Natural killer cell (primary cell): ENCODE results near the gene SPINT1. TPM values are rescaled to one million over a fixed set of nuclear protein-coding genes. Genes with fewer than 3 reads are reported as not detected.

Experiments used
- ATAC-seq, 3 donors: fragments of 150-1000 bp in 2 of 3; fragments of 200-7000 bp in 1 of 3; cut with Tn5 transposase; 1 replicate in 1 of 3; 2 replicates in 2 of 3; pipeline ENCODE4 v1.10.0; 2021; ENCODE audit warnings: mild to moderate bottlenecking in 2 of 3, moderate library complexity in 2 of 3
- DNase-seq, 2 donors: peaks; one replicate each; pipeline versions ENCODE4 v3.0.0 to v3.0.0-alpha.2; 2013 to 2021; ENCODE audit warnings: mixed read lengths in 1 of 2
- H3K27ac ChIP-seq: one replicate; pipeline ENCODE4 v1.5.1; 2013; ENCODE audit warnings: mild to moderate bottlenecking, low read length
- H3K27me3 ChIP-seq: one replicate; pipeline ENCODE4 v1.6.1; 2013; ENCODE audit warnings: low read length; ENCODE audit not compliant: control insufficient read depth, insufficient read depth
- H3K36me3 ChIP-seq: one replicate; pipeline ENCODE4 v1.6.1; 2013; ENCODE audit warnings: low read length; ENCODE audit not compliant: control insufficient read depth, insufficient read depth
- H3K4me1 ChIP-seq: one replicate; pipeline ENCODE4 v1.6.1; 2013; ENCODE audit warnings: low read length; ENCODE audit not compliant: control insufficient read depth, insufficient read depth
- H3K4me3 ChIP-seq: one replicate; pipeline ENCODE4 v1.5.1; 2013; ENCODE audit warnings: low read length
- H3K9me3 ChIP-seq: one replicate; pipeline ENCODE4 v1.6.1; 2013; ENCODE audit warnings: low read length; ENCODE audit not compliant: control insufficient read depth, insufficient read depth
- H3K27ac Mint-ChIP-seq, 2 donors: one replicate each; pipeline ENCODE4 v1.8.0; 2022; ENCODE audit warnings: mild to moderate bottlenecking in 2 of 2, mixed read lengths in 2 of 2, moderate library complexity in 1 of 2
- H3K27me3 Mint-ChIP-seq, 2 donors: one replicate each; pipeline ENCODE4 v1.8.0; 2022; ENCODE audit warnings: low read depth in 2 of 2, mixed read lengths in 2 of 2
- H3K36me3 Mint-ChIP-seq: one replicate; pipeline ENCODE4 v1.8.0; 2022; ENCODE audit warnings: mixed read lengths
- H3K4me1 Mint-ChIP-seq, 2 donors: one replicate each; pipeline ENCODE4 v1.8.0; 2022; ENCODE audit warnings: mixed read lengths in 2 of 2
- H3K4me3 Mint-ChIP-seq: one replicate; pipeline ENCODE4 v1.8.0; 2022; ENCODE audit warnings: mild to moderate bottlenecking, moderate library complexity, mixed read lengths
- H3K9me3 Mint-ChIP-seq, 2 donors: one replicate each; pipeline ENCODE4 v1.8.0; 2022; ENCODE audit warnings: mixed read lengths in 2 of 2
- WGBS: methylation state at CpG from one replicate; pipeline ENCODE4 v1.1.7; 2013; ENCODE audit warnings: missing lambda C conversion rate; ENCODE audit not compliant: insufficient coverage; 5-methylcytosine and 5-hydroxymethylcytosine counted together
- intact Hi-C: fragments of 100-400 bp; cut with micrococcal nuclease; formaldehyde crosslinking; loops from one replicate; pipeline ENCODE4 v1.14.2; 2022
- total RNA-seq, 4 donors: library from RNA; stranded (reverse); fragments of 120-200 nt in 1 of 4; gene quantifications; one replicate each; pipeline versions ENCODE4 v1.2.3 to v1.2.4, GENCODE V29; 2013 to 2022
- TF ChIP-seq, protein P1 (sequence below): fragments of 200-600 bp; IDR thresholded peaks from one replicate; pipeline ENCODE4 v1.8.0; 2022; ENCODE audit warnings: antibody characterized with exemption

Gene SPINT1
- total RNA-seq, 3 donors from 2014 or later (not counting 1 experiment from before 2014, with no cell fraction given): 0.41 to 3.1 (median 1.7) TPM

DNA sequence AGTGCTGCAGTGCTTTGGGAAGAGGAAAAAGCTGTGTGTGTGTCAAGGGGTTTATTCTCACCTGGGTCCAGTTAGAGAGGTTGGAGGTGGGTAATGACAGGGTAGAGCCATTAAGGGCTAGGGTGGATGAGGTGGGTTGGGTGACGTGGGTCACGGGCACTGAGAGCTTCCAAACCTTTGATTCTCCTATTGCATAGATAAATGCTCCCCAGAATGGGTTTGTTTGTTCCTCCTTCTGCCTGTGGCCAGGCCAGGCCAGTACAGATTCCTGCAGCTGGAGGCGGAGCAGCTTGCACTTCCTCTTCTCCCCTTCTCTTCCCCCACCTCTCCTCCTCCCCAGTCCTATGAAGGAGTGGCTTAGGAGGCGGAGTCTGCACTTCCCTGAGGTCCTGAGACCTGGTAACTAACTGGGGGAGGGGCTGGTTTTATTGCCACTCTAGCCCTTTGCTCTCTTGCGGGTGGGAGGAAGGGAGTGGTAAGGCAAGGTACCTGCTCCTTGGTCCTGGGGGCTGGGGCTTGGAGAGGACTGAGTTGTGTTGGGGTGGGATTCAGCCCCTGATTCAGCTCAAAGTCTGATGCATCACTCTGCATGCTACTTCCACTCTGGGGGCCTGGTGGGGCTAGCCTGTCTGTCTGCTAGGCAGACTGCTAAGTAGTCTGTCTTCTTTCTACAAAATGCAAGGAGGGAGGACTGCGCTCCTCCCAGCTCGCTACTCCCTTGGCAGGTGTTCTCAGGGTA is 3.5 kb downstream of the SPINT1 start:
- intact Hi-C loops: no loop called here
- Histone ChIP-seq H3K36me3 (no peaks in the 10 kb centered on the region), H3K4me1 (peaks cover 34% of the 10 kb centered on the region), H3K27ac (peak overlapping the region; percentile 2), H3K27me3 (peaks cover 12% of the 10 kb centered on the region), H3K4me3 (no peak overlapping the region), H3K9me3 (no peaks in the 10 kb centered on the region)
- TF ChIP-seq, protein P1, sequence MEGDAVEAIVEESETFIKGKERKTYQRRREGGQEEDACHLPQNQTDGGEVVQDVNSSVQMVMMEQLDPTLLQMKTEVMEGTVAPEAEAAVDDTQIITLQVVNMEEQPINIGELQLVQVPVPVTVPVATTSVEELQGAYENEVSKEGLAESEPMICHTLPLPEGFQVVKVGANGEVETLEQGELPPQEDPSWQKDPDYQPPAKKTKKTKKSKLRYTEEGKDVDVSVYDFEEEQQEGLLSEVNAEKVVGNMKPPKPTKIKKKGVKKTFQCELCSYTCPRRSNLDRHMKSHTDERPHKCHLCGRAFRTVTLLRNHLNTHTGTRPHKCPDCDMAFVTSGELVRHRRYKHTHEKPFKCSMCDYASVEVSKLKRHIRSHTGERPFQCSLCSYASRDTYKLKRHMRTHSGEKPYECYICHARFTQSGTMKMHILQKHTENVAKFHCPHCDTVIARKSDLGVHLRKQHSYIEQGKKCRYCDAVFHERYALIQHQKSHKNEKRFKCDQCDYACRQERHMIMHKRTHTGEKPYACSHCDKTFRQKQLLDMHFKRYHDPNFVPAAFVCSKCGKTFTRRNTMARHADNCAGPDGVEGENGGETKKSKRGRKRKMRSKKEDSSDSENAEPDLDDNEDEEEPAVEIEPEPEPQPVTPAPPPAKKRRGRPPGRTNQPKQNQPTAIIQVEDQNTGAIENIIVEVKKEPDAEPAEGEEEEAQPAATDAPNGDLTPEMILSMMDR: no peak
- no peak overlapping the region for H3K27ac Mint-ChIP-seq
- H3K4me1 Mint-ChIP-seq: peaks cover 6% of the 10 kb centered on the region in 2 donors
- no peaks in the 10 kb centered on the region for H3K9me3 Mint-ChIP-seq
- DNase-seq (no peak), ATAC-seq (peak in 2 of 3 donors; percentile 33 to 62)
- WGBS: 63% methylated on average over 5 of the region's 7 CpGs
- no peaks in the 10 kb centered on the region for H3K36me3 Mint-ChIP-seq
- peaks cover 8 to 30% of the 10 kb centered on the region in 2 donors for H3K27me3 Mint-ChIP-seq
- H3K4me3 Mint-ChIP-seq: no peak overlapping the region

DNA sequence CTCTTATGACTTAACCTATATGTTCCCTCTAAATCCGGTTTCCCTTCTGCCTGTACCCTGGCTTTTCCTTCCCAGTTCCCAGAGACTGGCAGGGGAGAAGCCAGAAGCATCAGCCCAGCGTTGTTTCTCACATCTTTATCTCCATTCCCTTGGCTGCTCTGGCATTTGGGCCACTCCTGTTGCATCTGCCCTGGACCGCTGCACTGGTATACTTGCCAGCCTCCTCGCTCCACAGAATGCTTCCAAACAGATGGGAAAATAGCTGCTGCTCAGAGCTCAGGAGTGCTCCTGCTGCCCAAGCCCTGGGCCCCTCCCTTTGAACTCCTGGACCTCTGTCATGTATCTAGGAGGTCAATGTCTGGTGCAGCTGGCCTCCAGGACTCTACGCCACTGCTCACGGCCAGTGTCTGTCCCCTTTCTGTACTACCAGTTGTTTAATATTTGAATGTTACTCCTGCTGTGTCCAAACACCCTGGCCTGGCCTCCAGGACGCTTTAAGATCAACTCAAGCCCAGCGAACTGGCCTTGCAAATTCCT is 6.8 kb downstream of the SPINT1 start:
- Histone ChIP-seq H3K4me3 (no peak overlapping the region), H3K27ac (no peak overlapping the region), H3K27me3 (peaks cover 3% of the 10 kb centered on the region), H3K36me3 (no peaks in the 10 kb centered on the region), H3K4me1 (peaks cover 14% of the 10 kb centered on the region), H3K9me3 (no peaks in the 10 kb centered on the region)
- no peak for DNase-seq
- WGBS: 95% methylated on average over 8 of the region's 8 CpGs
- H3K9me3 Mint-ChIP-seq: no peaks in the 10 kb centered on the region
- no peaks in the 10 kb centered on the region for H3K36me3 Mint-ChIP-seq
- peaks cover 0 to 19% of the 10 kb centered on the region in 2 donors for H3K27me3 Mint-ChIP-seq
- ATAC-seq: no peak
- intact Hi-C loops: no loop called here
- no peak overlapping the region for H3K27ac Mint-ChIP-seq
- TF ChIP-seq, protein P1: no peak
- H3K4me3 Mint-ChIP-seq: no peak overlapping the region
- no peaks in the 10 kb centered on the region for H3K4me1 Mint-ChIP-seq

DNA sequence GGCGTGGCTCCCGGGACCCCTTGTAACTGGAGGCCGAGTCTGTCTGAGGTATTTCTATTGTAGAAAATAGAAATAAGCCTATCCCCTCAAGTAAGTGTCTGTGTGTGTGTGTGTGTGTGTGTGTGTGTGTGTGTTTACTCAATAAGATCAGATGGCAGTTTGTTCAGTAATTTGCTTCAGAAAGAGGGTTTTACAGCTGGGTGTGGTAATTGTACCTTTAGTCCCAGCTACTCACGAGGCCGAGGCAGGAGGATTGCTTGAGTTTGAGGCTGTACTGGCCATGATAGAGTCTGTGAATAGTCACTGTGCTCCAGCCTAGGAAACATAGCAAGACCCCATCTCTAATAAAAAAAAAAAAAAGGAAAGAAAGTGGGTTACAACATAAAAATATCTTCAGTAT is 8.7 kb downstream of the SPINT1 start:
- Mint-ChIP-seq H3K4me1 (no peaks in the 10 kb centered on the region), H3K4me3 (no peak overlapping the region), H3K27me3 (peaks cover 0 to 11% of the 10 kb centered on the region in 2 donors), H3K36me3 (no peaks in the 10 kb centered on the region), H3K27ac (no peak overlapping the region), H3K9me3 (no peaks in the 10 kb centered on the region)
- Histone ChIP-seq H3K36me3 (no peaks in the 10 kb centered on the region), H3K9me3 (no peaks in the 10 kb centered on the region), H3K4me1 (peaks cover 3% of the 10 kb centered on the region), H3K27me3 (no peaks in the 10 kb centered on the region), H3K4me3 (no peak overlapping the region), H3K27ac (no peak overlapping the region)
- TF ChIP-seq, protein P1: no peak
- no peak for DNase-seq
- ATAC-seq: no peak
- 98% methylated on average over 5 of the region's 5 CpGs for WGBS
- intact Hi-C loops: no loop called here
